ENCODE measurements around the gene ATP5F1C. TPM values are rescaled to one million over a fixed set of nuclear protein-coding genes. Genes with fewer than 3 reads are reported as not detected.
"Not testable (repeated sequence)": the region's sequence is repeated elsewhere in the genome, so short reads cannot be mapped to it uniquely, and the experiment has no call there.

ATP5F1C gene
- total RNA-seq, result 100 to 1,000 TPM; 190 to 380 (median 339) TPM

GRCh38 chr10:7787857-7788638 is at the start of gene ATP5F1C, which contains the start of gene KIN:
ATP5F1C (plus strand) TSS chr10:7788177; CDS start chr10:7788208, 31 bp downstream.
KIN (minus strand) TSS chr10:7787993; CDS start chr10:7787933, 60 bp downstream.
- TF ChIP-seq POLR2A (IDR thresholded peaks at IDR 0.05) (peak in 3 of 4 donors; percentile 61 to 86 (median 70)), CTCF (IDR thresholded peaks at IDR 0.05) (peak in 1 of 6 experiments; percentile 24)
- intact Hi-C loops (cut with DNase I), result no loop called here
- H3K27me3 ChIP-seq, result no peaks in the 10 kb centered on the region
- H3K4me3 ChIP-seq, result peak within 1 kb of the TSS; percentile 75 to 94 (median 84)
- 0% methylated on average over 10 to 22 of the region's 59 CpGs for WGBS, 2 donors
- H3K4me1 ChIP-seq, result peaks cover 9 to 73% (median 17%) of the 10 kb centered on the region in 3 donors
- peaks cover 0 to 23% (median 0%) of the 10 kb centered on the region in 3 donors for H3K36me3 ChIP-seq
- peak; percentile 79 for DNase-seq
- H3K9me3 ChIP-seq, result no peaks in the 10 kb centered on the region
- peak within 1 kb of the TSS; percentile 88 to 94 (median 90) for H3K27ac ChIP-seq

- TF ChIP-seq CTCF (IDR thresholded peaks at IDR 0.05) (no peak), POLR2A (IDR thresholded peaks at IDR 0.05) (no peak)
- Histone ChIP-seq H3K4me1 (no peaks in the 10 kb centered on the region), H3K9me3 (no peaks in the 10 kb centered on the region), H3K27me3 (peaks cover 0 to 24% (median 0%) of the 10 kb centered on the region in 4 donors), H3K4me3 (no peak overlapping the region), H3K36me3 (no peaks in the 10 kb centered on the region), H3K27ac (no peak overlapping the region)
- intact Hi-C loops (cut with DNase I), result no loop called here
- WGBS, 2 donors, result 68 to 78% methylated on average over 20 of the region's 20 CpGs
- DNase-seq, result no peak
These were observed 49.2 kb upstream of the ATP5F1C start for GRCh38 chr10:7738536-7739407.

GRCh38 chr10:7744307-7744706 is 43.7 kb upstream of the ATP5F1C start:
- Histone ChIP-seq H3K27ac (no peak overlapping the region), H3K4me3 (no peak overlapping the region), H3K27me3 (peaks cover 0 to 4% (median 0%) of the 10 kb centered on the region in 4 donors), H3K9me3 (no peaks in the 10 kb centered on the region), H3K4me1 (no peaks in the 10 kb centered on the region), H3K36me3 (no peaks in the 10 kb centered on the region)
- DNase-seq, result no peak
- 89% methylated on average over 8 of the region's 8 CpGs for WGBS, 2 donors
- TF ChIP-seq CTCF (IDR thresholded peaks at IDR 0.05) (no peak), POLR2A (IDR thresholded peaks at IDR 0.05) (no peak)
- intact Hi-C loops (cut with DNase I), result no loop called here

GRCh38 chr10:7748637-7749036 is 39.3 kb upstream of the ATP5F1C start:
- WGBS, 2 donors, result 79 to 100% methylated on average over 2 to 5 of the region's 7 CpGs
- H3K4me1 ChIP-seq; H3K27me3 ChIP-seq; intact Hi-C loops (cut with DNase I); DNase-seq; H3K4me3 ChIP-seq; H3K27ac ChIP-seq; H3K9me3 ChIP-seq: not testable (repeated sequence)
- peaks cover 0 to 22% (median 8%) of the 10 kb centered on the region in 3 donors for H3K36me3 ChIP-seq

- no peak for DNase-seq
- H3K4me1 ChIP-seq, result no peaks in the 10 kb centered on the region
- H3K36me3 ChIP-seq, result peaks cover 0 to 38% (median 21%) of the 10 kb centered on the region in 3 donors
- H3K9me3 ChIP-seq, result no peaks in the 10 kb centered on the region
- no peak overlapping the region for H3K4me3 ChIP-seq
- H3K27me3 ChIP-seq, result no peaks in the 10 kb centered on the region
- TF ChIP-seq CTCF (IDR thresholded peaks at IDR 0.05), result no peak
- no peak for TF ChIP-seq POLR2A (IDR thresholded peaks at IDR 0.05)
- intact Hi-C loops (cut with DNase I), result no loop called here
- H3K27ac ChIP-seq, result no peak overlapping the region
- WGBS, 2 donors, result 94 to 97% methylated on average over 5 of the region's 5 CpGs
These were observed 37.8 kb upstream of the ATP5F1C start for GRCh38 chr10:7750222-7750621.
